ENCODE data around the gene SLC35F2. TPM values are rescaled to one million over a fixed set of nuclear protein-coding genes. Genes with fewer than 3 reads are reported as not detected.

SLC35F2 gene
- polyA plus RNA-seq, 2 donors, result 9.3 to 12.6 TPM

GRCh38 chr11:107801641-107802040 is 56.9 kb downstream of the SLC35F2 start:
- 90 to 98% methylated on average over 1 of the region's 1 CpG for WGBS, 2 donors
- H3K27ac ChIP-seq (ENCODE audit: low read depth in 2 of 2, low read length in 1 of 2), result no peak overlapping the region
- peaks cover 1 to 2% of the 10 kb centered on the region in 2 donors for H3K36me3 ChIP-seq (ENCODE audit: control insufficient read depth in 2 of 2, insufficient read depth in 2 of 2, low read length in 1 of 2)
- no peak overlapping the region for H3K4me3 ChIP-seq (ENCODE audit: low read depth in 1 of 2, low read length in 2 of 2)
- no peaks in the 10 kb centered on the region for H3K4me1 ChIP-seq (ENCODE audit: control insufficient read depth in 2 of 2, insufficient read depth in 2 of 2, low read length in 1 of 2)
- H3K9me3 ChIP-seq (ENCODE audit: control insufficient read depth in 2 of 2, insufficient read depth in 1 of 2, low read depth in 1 of 2, low read length in 1 of 2), result no peaks in the 10 kb centered on the region
- H3K27me3 ChIP-seq (ENCODE audit: control insufficient read depth in 1 of 2, insufficient read depth in 2 of 2, low read length in 2 of 2), result no peaks in the 10 kb centered on the region

DNA sequence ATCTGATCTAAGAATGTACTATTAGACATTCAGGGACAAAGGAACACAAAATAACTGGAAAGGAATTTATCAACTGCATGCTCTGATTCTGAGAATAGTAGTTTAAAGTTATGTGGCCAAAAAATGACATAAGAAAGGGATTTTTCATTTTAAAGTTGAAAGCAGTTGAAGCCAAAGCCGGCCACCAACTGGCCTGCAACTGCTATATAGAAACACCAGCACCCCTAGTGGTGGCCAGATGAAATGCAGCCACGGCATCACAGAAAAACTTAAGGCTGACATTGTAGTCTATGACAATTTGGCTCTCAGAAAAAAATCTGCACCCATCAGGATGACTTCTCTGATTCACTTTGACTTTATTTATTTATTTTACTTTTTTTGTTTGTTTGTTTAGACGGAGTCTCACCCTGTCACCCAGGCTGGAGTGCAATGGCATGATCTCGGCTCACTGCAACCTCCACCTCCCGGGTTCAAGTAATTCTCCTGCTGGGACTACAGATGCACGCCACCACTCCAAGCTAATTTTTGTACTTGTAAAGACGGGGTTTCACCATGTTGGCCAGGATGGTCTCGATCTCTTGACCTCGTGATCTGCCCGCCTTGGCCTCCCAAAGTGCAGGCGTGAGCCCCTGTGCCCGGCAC is 59.2 kb downstream of the SLC35F2 start:
- Histone ChIP-seq H3K27ac (ENCODE audit: low read depth in 2 of 2, low read length in 1 of 2) (no peak overlapping the region), H3K27me3 (ENCODE audit: control insufficient read depth in 1 of 2, insufficient read depth in 2 of 2, low read length in 2 of 2) (no peaks in the 10 kb centered on the region), H3K4me3 (ENCODE audit: low read depth in 1 of 2, low read length in 2 of 2) (no peak overlapping the region), H3K9me3 (ENCODE audit: control insufficient read depth in 2 of 2, insufficient read depth in 1 of 2, low read depth in 1 of 2, low read length in 1 of 2) (no peaks in the 10 kb centered on the region), H3K36me3 (ENCODE audit: control insufficient read depth in 2 of 2, insufficient read depth in 2 of 2, low read length in 1 of 2) (peaks cover 1 to 2% of the 10 kb centered on the region in 2 donors), H3K4me1 (ENCODE audit: control insufficient read depth in 2 of 2, insufficient read depth in 2 of 2, low read length in 1 of 2) (no peaks in the 10 kb centered on the region)
- 73% methylated on average over 12 of the region's 12 CpGs for WGBS, 2 donors

DNA sequence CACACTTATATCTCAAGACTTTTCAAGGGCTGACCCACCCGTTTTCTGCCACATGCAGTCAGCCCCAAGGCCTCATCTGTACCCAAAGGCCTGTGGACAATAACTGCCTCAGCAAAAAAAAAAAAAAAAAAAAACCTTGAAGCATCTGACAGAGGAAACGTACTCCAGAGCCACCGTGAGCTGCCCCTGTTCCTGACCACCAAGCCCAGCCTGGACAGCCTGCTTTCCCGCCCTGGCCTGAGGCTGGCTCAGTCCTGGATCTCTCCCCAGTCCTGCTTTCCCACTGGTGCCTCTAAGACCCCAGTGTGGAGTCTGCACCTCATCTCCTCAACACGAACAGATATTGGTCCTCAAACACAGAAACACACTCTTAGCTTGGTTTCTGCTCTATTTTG is 66.5 kb downstream of the SLC35F2 start:
- 76 to 79% methylated on average over 5 of the region's 5 CpGs for WGBS, 2 donors
- Histone ChIP-seq H3K27ac (ENCODE audit: low read depth in 2 of 2, low read length in 1 of 2) (no peak overlapping the region), H3K36me3 (ENCODE audit: control insufficient read depth in 2 of 2, insufficient read depth in 2 of 2, low read length in 1 of 2) (peaks cover 2 to 3% of the 10 kb centered on the region in 2 donors), H3K4me1 (ENCODE audit: control insufficient read depth in 2 of 2, insufficient read depth in 2 of 2, low read length in 1 of 2) (no peaks in the 10 kb centered on the region), H3K4me3 (ENCODE audit: low read depth in 1 of 2, low read length in 2 of 2) (no peak overlapping the region), H3K27me3 (ENCODE audit: control insufficient read depth in 1 of 2, insufficient read depth in 2 of 2, low read length in 2 of 2) (no peaks in the 10 kb centered on the region), H3K9me3 (ENCODE audit: control insufficient read depth in 2 of 2, insufficient read depth in 1 of 2, low read depth in 1 of 2, low read length in 1 of 2) (no peaks in the 10 kb centered on the region)

GRCh38 chr11:107791343-107792048 is 67.1 kb downstream of the SLC35F2 start:
- peaks cover 2 to 3% of the 10 kb centered on the region in 2 donors for H3K36me3 ChIP-seq (ENCODE audit: control insufficient read depth in 2 of 2, insufficient read depth in 2 of 2, low read length in 1 of 2)
- no peaks in the 10 kb centered on the region for H3K9me3 ChIP-seq (ENCODE audit: control insufficient read depth in 2 of 2, insufficient read depth in 1 of 2, low read depth in 1 of 2, low read length in 1 of 2)
- H3K4me1 ChIP-seq (ENCODE audit: control insufficient read depth in 2 of 2, insufficient read depth in 2 of 2, low read length in 1 of 2), result no peaks in the 10 kb centered on the region
- no peak overlapping the region for H3K27ac ChIP-seq (ENCODE audit: low read depth in 2 of 2, low read length in 1 of 2)
- H3K27me3 ChIP-seq (ENCODE audit: control insufficient read depth in 1 of 2, insufficient read depth in 2 of 2, low read length in 2 of 2), result no peaks in the 10 kb centered on the region
- 63 to 66% methylated on average over 10 of the region's 10 CpGs for WGBS, 2 donors
- no peak overlapping the region for H3K4me3 ChIP-seq (ENCODE audit: low read depth in 1 of 2, low read length in 2 of 2)

GRCh38 chr11:107789767-107790166 is 68.8 kb downstream of the SLC35F2 start:
- WGBS, 2 donors, result 91 to 92% methylated on average over 7 of the region's 7 CpGs
- no peaks in the 10 kb centered on the region for H3K4me1 ChIP-seq (ENCODE audit: control insufficient read depth in 2 of 2, insufficient read depth in 2 of 2, low read length in 1 of 2)
- H3K27me3 ChIP-seq (ENCODE audit: control insufficient read depth in 1 of 2, insufficient read depth in 2 of 2, low read length in 2 of 2), result no peaks in the 10 kb centered on the region

DNA sequence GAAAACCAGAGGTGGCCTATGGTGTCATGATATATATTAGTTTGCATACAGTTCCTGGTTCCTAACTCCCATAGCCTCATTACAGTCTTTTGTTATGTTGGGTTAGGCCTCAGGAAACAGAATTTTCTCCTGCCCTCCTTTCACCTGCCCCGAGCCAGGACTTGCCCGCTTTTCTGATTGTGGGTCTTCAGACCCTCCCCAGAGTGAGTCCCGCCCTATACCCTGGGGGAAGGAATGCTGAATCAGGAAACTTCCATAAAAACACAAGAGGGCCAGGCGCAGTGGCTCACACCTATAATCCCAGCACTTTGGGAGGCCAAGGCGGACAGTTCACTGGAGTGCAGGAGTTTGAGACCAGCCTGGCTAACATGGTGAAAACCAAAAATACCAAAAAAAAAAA is 70.9 kb downstream of the SLC35F2 start:
- Histone ChIP-seq H3K27me3 (ENCODE audit: control insufficient read depth in 1 of 2, insufficient read depth in 2 of 2, low read length in 2 of 2) (no peaks in the 10 kb centered on the region), H3K36me3 (ENCODE audit: control insufficient read depth in 2 of 2, insufficient read depth in 2 of 2, low read length in 1 of 2) (peaks cover 0 to 3% of the 10 kb centered on the region in 2 donors), H3K27ac (ENCODE audit: low read depth in 2 of 2, low read length in 1 of 2) (no peak overlapping the region), H3K4me3 (ENCODE audit: low read depth in 1 of 2, low read length in 2 of 2) (no peak overlapping the region), H3K9me3 (ENCODE audit: control insufficient read depth in 2 of 2, insufficient read depth in 1 of 2, low read depth in 1 of 2, low read length in 1 of 2) (no peaks in the 10 kb centered on the region), H3K4me1 (ENCODE audit: control insufficient read depth in 2 of 2, insufficient read depth in 2 of 2, low read length in 1 of 2) (no peaks in the 10 kb centered on the region)
- WGBS, 2 donors, result 75 to 89% methylated on average over 5 of the region's 5 CpGs

More at GRCh38 chr11:107789767-107790166, 68.8 kb downstream of the SLC35F2 start:
- Histone ChIP-seq H3K27ac (ENCODE audit: low read depth in 2 of 2, low read length in 1 of 2) (no peak overlapping the region), H3K4me3 (ENCODE audit: low read depth in 1 of 2, low read length in 2 of 2) (no peak overlapping the region), H3K36me3 (ENCODE audit: control insufficient read depth in 2 of 2, insufficient read depth in 2 of 2, low read length in 1 of 2) (peaks cover 2 to 3% of the 10 kb centered on the region in 2 donors), H3K9me3 (ENCODE audit: control insufficient read depth in 2 of 2, insufficient read depth in 1 of 2, low read depth in 1 of 2, low read length in 1 of 2) (no peaks in the 10 kb centered on the region)

- H3K36me3 ChIP-seq (ENCODE audit: control insufficient read depth in 2 of 2, insufficient read depth in 2 of 2, low read length in 1 of 2), result no peaks in the 10 kb centered on the region
- no peak overlapping the region for H3K27ac ChIP-seq (ENCODE audit: low read depth in 2 of 2, low read length in 1 of 2)
- no peak overlapping the region for H3K4me3 ChIP-seq (ENCODE audit: low read depth in 1 of 2, low read length in 2 of 2)
- WGBS, 2 donors, result 70 to 71% methylated on average over 5 of the region's 5 CpGs
- no peaks in the 10 kb centered on the region for H3K27me3 ChIP-seq (ENCODE audit: control insufficient read depth in 1 of 2, insufficient read depth in 2 of 2, low read length in 2 of 2)
- no peaks in the 10 kb centered on the region for H3K9me3 ChIP-seq (ENCODE audit: control insufficient read depth in 2 of 2, insufficient read depth in 1 of 2, low read depth in 1 of 2, low read length in 1 of 2)
- no peaks in the 10 kb centered on the region for H3K4me1 ChIP-seq (ENCODE audit: control insufficient read depth in 2 of 2, insufficient read depth in 2 of 2, low read length in 1 of 2)
These were observed 73.2 kb downstream of the SLC35F2 start for GRCh38 chr11:107785401-107785800.

GRCh38 chr11:107783121-107783520 is 75.5 kb downstream of the SLC35F2 start:
- Histone ChIP-seq H3K4me3 (ENCODE audit: low read depth in 1 of 2, low read length in 2 of 2) (no peak overlapping the region), H3K27me3 (ENCODE audit: control insufficient read depth in 1 of 2, insufficient read depth in 2 of 2, low read length in 2 of 2) (no peaks in the 10 kb centered on the region), H3K27ac (ENCODE audit: low read depth in 2 of 2, low read length in 1 of 2) (no peak overlapping the region), H3K9me3 (ENCODE audit: control insufficient read depth in 2 of 2, insufficient read depth in 1 of 2, low read depth in 1 of 2, low read length in 1 of 2) (no peaks in the 10 kb centered on the region), H3K4me1 (ENCODE audit: control insufficient read depth in 2 of 2, insufficient read depth in 2 of 2, low read length in 1 of 2) (no peaks in the 10 kb centered on the region), H3K36me3 (ENCODE audit: control insufficient read depth in 2 of 2, insufficient read depth in 2 of 2, low read length in 1 of 2) (no peaks in the 10 kb centered on the region)
- 97 to 98% methylated on average over 4 of the region's 4 CpGs for WGBS, 2 donors

- Histone ChIP-seq H3K4me1 (ENCODE audit: control insufficient read depth in 2 of 2, insufficient read depth in 2 of 2, low read length in 1 of 2) (no peaks in the 10 kb centered on the region), H3K36me3 (ENCODE audit: control insufficient read depth in 2 of 2, insufficient read depth in 2 of 2, low read length in 1 of 2) (no peaks in the 10 kb centered on the region), H3K9me3 (ENCODE audit: control insufficient read depth in 2 of 2, insufficient read depth in 1 of 2, low read depth in 1 of 2, low read length in 1 of 2) (no peaks in the 10 kb centered on the region), H3K27ac (ENCODE audit: low read depth in 2 of 2, low read length in 1 of 2) (no peak overlapping the region), H3K27me3 (ENCODE audit: control insufficient read depth in 1 of 2, insufficient read depth in 2 of 2, low read length in 2 of 2) (no peaks in the 10 kb centered on the region), H3K4me3 (ENCODE audit: low read depth in 1 of 2, low read length in 2 of 2) (no peak overlapping the region)
- WGBS, 2 donors, result 27 to 32% methylated on average over 3 of the region's 3 CpGs
These were observed 77.8 kb downstream of the SLC35F2 start for GRCh38 chr11:107780775-107781174.

- Histone ChIP-seq H3K36me3 (ENCODE audit: control insufficient read depth in 2 of 2, insufficient read depth in 2 of 2, low read length in 1 of 2) (no peaks in the 10 kb centered on the region), H3K27ac (ENCODE audit: low read depth in 2 of 2, low read length in 1 of 2) (no peak overlapping the region), H3K4me3 (ENCODE audit: low read depth in 1 of 2, low read length in 2 of 2) (no peak overlapping the region), H3K27me3 (ENCODE audit: control insufficient read depth in 1 of 2, insufficient read depth in 2 of 2, low read length in 2 of 2) (no peaks in the 10 kb centered on the region), H3K9me3 (ENCODE audit: control insufficient read depth in 2 of 2, insufficient read depth in 1 of 2, low read depth in 1 of 2, low read length in 1 of 2) (no peaks in the 10 kb centered on the region), H3K4me1 (ENCODE audit: control insufficient read depth in 2 of 2, insufficient read depth in 2 of 2, low read length in 1 of 2) (no peaks in the 10 kb centered on the region)
- WGBS, 2 donors, result 31 to 37% methylated on average over 3 of the region's 3 CpGs
These were observed 78.5 kb downstream of the SLC35F2 start for GRCh38 chr11:107780136-107780535.
